HepG2 (cell line): Measurements from ENCODE around the gene SCN9A. TPM values are rescaled to one million over a fixed set of nuclear protein-coding genes. Genes with fewer than 3 reads are reported as not detected.

Experiments
- ATAC-seq: fragments of 200-7000 bp; cut with Tn5 transposase; 3 replicates; pipeline ENCODE4 v1.9.1; 2020; ENCODE audit warnings: mild to moderate bottlenecking, moderate library complexity
- BruUV-seq: library from RNA; stranded (reverse); fragments of 400-500 nt; replicated peaks from 2 replicates; lab custom pipeline; 2021; lab: Mats Ljungman, UMichigan
- CTCF ChIA-PET: fragments of 300-600 bp; formaldehyde crosslinking; extraction: SDS; loops from one replicate; lab custom pipeline; 2021; ENCODE audit warnings: low total read pairs, inconsistent platforms, low intra/inter-chr PET ratio; lab: Yijun Ruan, JAX
- POLR2A ChIA-PET: fragments of 350-600 bp; sonication (Branson Sonifier 250); formaldehyde crosslinking; loops from one replicate; lab custom pipeline; 2020; ENCODE audit warnings: antibody characterized with exemption, inconsistent platforms; lab: Yijun Ruan, JAX
- DNase-seq: peaks from one replicate; pipeline ENCODE4 v3.0.0-alpha.2; 2015; ENCODE audit warnings: low spot score
- FAIRE-seq: peaks from 3 replicates; lab custom pipeline; 2011; peaks lifted over from hg19 to GRCh38; lab: Jason Lieb, UNC
- H2AFZ ChIP-seq: one replicate; pipeline ENCODE4 v1.6.1; 2011; ENCODE audit warnings: low read length, inconsistent platforms
- H3K27ac ChIP-seq: fragments of 300-600 bp; 3 replicates; pipeline ENCODE4 v1.8.0; 2011; ENCODE audit warnings: mixed run types, mild to moderate bottlenecking, mixed read lengths, low read length, inconsistent platforms; ENCODE audit not compliant: insufficient read depth; ENCODE audit errors: extremely low read length
- H3K27me3 ChIP-seq, 2 experiments: fragments of 200-600 bp in 1 of 2; 2 replicates in 1 of 2; 3 replicates in 1 of 2; pipeline versions ENCODE4 v1.6.0 to v1.8.0; 2011; ENCODE audit warnings: low read length in 2 of 2, mild to moderate bottlenecking in 2 of 2, moderate library complexity in 2 of 2, inconsistent platforms in 1 of 2; ENCODE audit not compliant: insufficient read depth in 2 of 2, control insufficient read depth in 1 of 2
- H3K36me3 ChIP-seq, 2 experiments: fragments of 200-600 bp in 1 of 2; replicated peaks in 1 of 2; 2 replicates in 1 of 2; 3 replicates in 1 of 2; pipeline versions ENCODE4 v1.5.1 to v1.8.0; 2011; ENCODE audit warnings: low read length in 2 of 2, inconsistent platforms in 1 of 2; ENCODE audit not compliant: insufficient read depth in 2 of 2, control insufficient read depth in 1 of 2
- H3K4me1 ChIP-seq: 2 replicates; pipeline ENCODE4 v1.5.1; 2012; ENCODE audit warnings: low read length, inconsistent platforms; ENCODE audit not compliant: insufficient read depth
- H3K4me2 ChIP-seq: 2 replicates; pipeline ENCODE4 v1.6.0; 2011; ENCODE audit warnings: low read depth, low read length, inconsistent platforms
- H3K4me3 ChIP-seq, 3 experiments: fragments of 200-600 bp in 1 of 3; sonication (generic), shearing (Covaris generic) in 1 of 3; replicated peaks in 1 of 3; 2 replicates each; pipeline ENCODE4 v1.5.1; 2011 to 2016; ENCODE audit warnings: low read length in 3 of 3, inconsistent platforms in 2 of 3, low read depth in 2 of 3, mild to moderate bottlenecking in 2 of 3, control low read depth in 1 of 3, mixed read lengths in 1 of 3; ENCODE audit not compliant: insufficient read depth in 1 of 3
- H3K79me2 ChIP-seq: one replicate; pipeline ENCODE4 v1.6.1; 2011; ENCODE audit warnings: low read length, inconsistent platforms; ENCODE audit not compliant: insufficient read depth
- H3K9ac ChIP-seq: 2 replicates; pipeline ENCODE4 v1.6.0; 2011; ENCODE audit warnings: mild to moderate bottlenecking, low read depth, low read length, inconsistent platforms; ENCODE audit not compliant: insufficient read depth
- H3K9me3 ChIP-seq: 2 replicates; pipeline ENCODE4 v1.5.1; 2012; ENCODE audit warnings: mild to moderate bottlenecking, low read length
- H4K20me1 ChIP-seq: 2 replicates; pipeline ENCODE4 v1.6.0; 2011; ENCODE audit warnings: inconsistent platforms, mild to moderate bottlenecking, low read length, moderate library complexity; ENCODE audit not compliant: insufficient read depth
- FIP1L1 ChIP-seq: fragments of 200-400 bp; formaldehyde crosslinking; IDR thresholded peaks from 2 replicates; pipeline ENCODE4 v1.6.1; 2018; ENCODE audit warnings: low read depth, mild to moderate bottlenecking, low read length, moderate library complexity, borderline replicate concordance; ENCODE audit not compliant: insufficient read depth
- FOSL1 ChIP-seq: sonication (generic); formaldehyde crosslinking; IDR thresholded peaks from 2 replicates; pipeline ENCODE4 v1.9.0; 2021; ENCODE audit warnings: missing genetic modification reagents, borderline replicate concordance
- HNF4G ChIP-seq, 2 experiments: sonication (generic) in 1 of 2; formaldehyde crosslinking in 1 of 2; IDR thresholded peaks; 2 replicates each; pipeline versions ENCODE4 v1.4.0 to v1.6.1; 2011 to 2020; ENCODE audit warnings: borderline replicate concordance in 2 of 2, low read depth in 2 of 2, mild to moderate bottlenecking in 2 of 2, low read length in 1 of 2, missing genetic modification reagents in 1 of 2, moderate library complexity in 1 of 2
- HNRNPLL ChIP-seq: fragments of 200-400 bp; formaldehyde crosslinking; IDR thresholded peaks from 2 replicates; pipeline ENCODE4 v1.6.1; 2017; ENCODE audit warnings: mild to moderate bottlenecking, low read depth, low read length; ENCODE audit not compliant: poor library complexity, severe bottlenecking
- ONECUT2 ChIP-seq: sonication (generic); formaldehyde crosslinking; IDR thresholded peaks from 2 replicates; pipeline ENCODE4 v1.4.0; 2020; ENCODE audit warnings: missing genetic modification reagents
- SOX13 ChIP-seq, 3 experiments: fragments of 450-650 bp in 1 of 3; sonication (generic) in 1 of 3; formaldehyde crosslinking in 1 of 3; IDR thresholded peaks in 2 of 3; conservative IDR thresholded peaks in 1 of 3; 2 replicates each; pipeline versions ENCODE4 v1.5.0 to v1.6.1; 2016 to 2020; ENCODE audit warnings: antibody characterized with exemption in 1 of 3, mild to moderate bottlenecking in 1 of 3, missing compliant biosample characterization in 1 of 3, missing genetic modification reagents in 1 of 3, moderate library complexity in 1 of 3
- ZNF101 ChIP-seq: sonication (generic); formaldehyde crosslinking; IDR thresholded peaks from 2 replicates; pipeline ENCODE4 v1.4.0; 2020; ENCODE audit warnings: mild to moderate bottlenecking, low read depth, missing genetic modification reagents, borderline replicate concordance
- ZNF160 ChIP-seq: sonication (generic); formaldehyde crosslinking; IDR thresholded peaks from 2 replicates; pipeline ENCODE4 v1.8.0; 2022; ENCODE audit warnings: mild to moderate bottlenecking, inconsistent platforms, missing genetic modification reagents
- ZNF274 ChIP-seq: sonication (generic); formaldehyde crosslinking; IDR thresholded peaks from 2 replicates; pipeline ENCODE4 v1.5.1; 2020; ENCODE audit warnings: mild to moderate bottlenecking, missing genetic modification reagents
- ZNF329 ChIP-seq: sonication (generic); formaldehyde crosslinking; IDR thresholded peaks from 2 replicates; pipeline ENCODE4 v1.9.0; 2021; ENCODE audit warnings: low read depth, mild to moderate bottlenecking, missing genetic modification reagents
- ZNF34 ChIP-seq: sonication (generic); formaldehyde crosslinking; IDR thresholded peaks from 2 replicates; pipeline ENCODE4 v1.4.0; 2020; ENCODE audit warnings: mild to moderate bottlenecking, missing genetic modification reagents, borderline replicate concordance
- WGBS: methylation state at CpG from one replicate; pipeline ENCODE4 v1.1.6; 2017; ENCODE audit warnings: low lambda C conversion rate; 5-methylcytosine and 5-hydroxymethylcytosine counted together
- in situ Hi-C: cut with HindIII; loops from 2 replicates; pipeline ENCODE4 v1.10.0; 2017; ENCODE audit warnings: low pct_unique_long_range_greater_than_20kb; ENCODE audit not compliant: extremely low pct_ligation_motif_present
- intact Hi-C: fragments of 100-400 bp; cut with micrococcal nuclease; formaldehyde crosslinking; loops from one replicate; pipeline ENCODE4 v1.10.0; 2022; ENCODE audit not compliant: unreplicated experiment
- polyA plus RNA-seq, 8 experiments: library from polyadenylated mRNA; depleted of rRNA in 3 of 8; stranded (reverse) in 7 of 8; unstranded in 1 of 8; fragments of >200 nt; fragmentation: Illumina TruSeq in 4 of 8; extraction: Trizol in 4 of 8; gene quantifications; 2 replicates each; pipeline versions ENCODE4 v1.2.1 to v1.2.3, GENCODE V29; 2011 to 2016; ENCODE audit warnings: low read depth in 4 of 8, missing spikeins in 1 of 8, mixed read lengths in 1 of 8; ENCODE audit not compliant: insufficient read depth in 1 of 8
- total RNA-seq, 5 experiments: library from RNA; depleted of rRNA; stranded (reverse); fragments of >200 nt; fragmentation: Illumina TruSeq; extraction: Trizol; gene quantifications; 2 replicates each; pipeline ENCODE4 v1.2.3, GENCODE V29; 2016; ENCODE audit warnings: low read depth in 1 of 5
- TF ChIP-seq, protein P1 (sequence below): IDR thresholded peaks from 2 replicates; pipeline ENCODE4 v1.6.1; 2016
- TF ChIP-seq, protein P2 (sequence below): sonication (generic); formaldehyde crosslinking; IDR thresholded peaks from 2 replicates; pipeline ENCODE4 v1.4.0; 2020; ENCODE audit warnings: low read depth, missing genetic modification reagents
- TF ChIP-seq, protein P3 (sequence below): sonication (generic); formaldehyde crosslinking; IDR thresholded peaks from 2 replicates; pipeline ENCODE4 v1.8.1; 2022; ENCODE audit warnings: mild to moderate bottlenecking, missing genetic modification reagents

SCN9A gene
- total and polyA plus RNA-seq, 2 of the 13 experiments (the other 11 are each of a cell fraction or from before 2014, with no cell fraction given): 15.3 to 24.3 TPM

DNA sequence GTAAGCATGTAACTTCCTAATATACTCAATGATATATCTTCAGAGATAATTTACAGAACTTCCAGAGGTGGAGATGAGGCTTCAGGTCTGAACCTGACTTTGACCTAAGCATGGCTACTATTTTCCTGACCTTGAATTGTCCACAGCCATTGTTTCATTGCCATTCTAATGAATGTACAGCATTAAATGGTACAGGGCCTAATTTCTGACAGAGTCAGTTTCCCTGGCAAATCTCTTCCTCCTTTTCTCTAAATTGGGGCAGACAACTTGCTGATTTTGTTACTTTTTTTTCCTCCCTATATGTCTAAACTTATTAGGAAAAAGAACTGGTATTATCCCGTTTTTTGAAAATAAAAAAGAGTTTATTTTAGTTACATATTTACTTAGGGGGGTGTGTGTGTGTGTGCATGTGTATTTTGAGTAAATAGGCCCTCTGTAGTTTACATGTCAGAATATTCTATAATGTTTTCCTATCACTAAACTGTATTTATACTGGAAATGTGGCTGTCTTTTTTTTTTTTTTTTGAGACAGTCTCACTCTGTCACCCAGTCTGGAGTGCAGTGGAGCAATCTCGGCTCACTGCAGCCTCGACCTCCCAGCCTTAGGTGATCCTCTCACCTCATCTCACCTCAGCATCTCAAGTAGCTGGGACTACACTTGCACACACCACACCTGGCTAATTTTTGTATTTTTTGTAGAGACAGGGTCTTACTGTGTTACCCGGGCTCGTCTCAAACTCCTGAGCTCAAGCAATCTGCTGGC lies 43.3 kb upstream of the SCN9A start:
- peak overlapping the region; percentile 70 for H3K4me2 ChIP-seq
- H3K36me3 ChIP-seq: no peaks in the 10 kb centered on the region
- H3K79me2 ChIP-seq: no peaks in the 10 kb centered on the region
- H3K9me3 ChIP-seq: no peaks in the 10 kb centered on the region
- in situ Hi-C loops (loop anchor here (5.0 kb wide), 1 partner anchor 467 kb away; the partner anchor contains the start of gene TTC21B), intact Hi-C loops (loop anchor here (1.0 to 5.0 kb wide), 6 partner anchors 42 to 1017 kb away; partner anchors contain the start of genes SCN9A and TTC21B)
- no peak overlapping the region for H2AFZ ChIP-seq
- no peaks in the 10 kb centered on the region for H3K27me3 ChIP-seq
- H4K20me1 ChIP-seq: no peaks in the 10 kb centered on the region
- FAIRE-seq: no peak
- no peak overlapping the region for H3K27ac ChIP-seq
- H3K9ac ChIP-seq: no peak overlapping the region
- WGBS: 16% methylated on average over 5 of the region's 5 CpGs
- BruUV-seq: no TSS peak
- ChIA-PET POLR2A (interaction anchor here (0.9 kb wide), 1 partner anchor 8 kb away, joined by 4 read pairs; no protein-coding TSS in a partner anchor), CTCF (interaction anchor here (0.7 to 2.4 kb wide), 4 partner anchors 58 to 465 kb away, joined by 3 to 19 read pairs (median 4); partner anchors contain the start of gene TTC21B)
- peaks cover 30% of the 10 kb centered on the region for H3K4me1 ChIP-seq
- peak overlapping the region in 2 of 3 experiments; percentile 19 to 26; a peak in 2 of 6 replicates for H3K4me3 ChIP-seq
- peak; percentile 78 for ATAC-seq
- DNase-seq: no peak
- TF ChIP-seq FIP1L1 (no peak), SOX13 (IDR thresholded peaks at IDR 0.05) (no peak), SOX13 (CRISPR knock-in tag; conservative IDR thresholded peaks at IDR 0.05 in 1 of 2, IDR thresholded peaks at IDR 0.05 in 1 of 2) (peak in 1 of 2 experiments; percentile 58; a peak in 2 of 4 replicates), FOSL1 (CRISPR knock-in tag) (no peak), ZNF274 (CRISPR knock-in tag) (no peak), HNF4G (IDR thresholded peaks at IDR 0.05; ENCODE audit: borderline replicate concordance, low read depth, low read length) (no peak), HNF4G (CRISPR knock-in tag; IDR thresholded peaks at IDR 0.05; ENCODE audit: borderline replicate concordance, low read depth) (no peak), ONECUT2 (CRISPR knock-in tag) (no peak), HNRNPLL (no peak), ZNF101 (CRISPR knock-in tag) (no peak), ZNF160 (CRISPR knock-in tag) (no peak), ZNF34 (CRISPR knock-in tag) (no peak), ZNF329 (no peak)
- TF ChIP-seq, protein P1, sequence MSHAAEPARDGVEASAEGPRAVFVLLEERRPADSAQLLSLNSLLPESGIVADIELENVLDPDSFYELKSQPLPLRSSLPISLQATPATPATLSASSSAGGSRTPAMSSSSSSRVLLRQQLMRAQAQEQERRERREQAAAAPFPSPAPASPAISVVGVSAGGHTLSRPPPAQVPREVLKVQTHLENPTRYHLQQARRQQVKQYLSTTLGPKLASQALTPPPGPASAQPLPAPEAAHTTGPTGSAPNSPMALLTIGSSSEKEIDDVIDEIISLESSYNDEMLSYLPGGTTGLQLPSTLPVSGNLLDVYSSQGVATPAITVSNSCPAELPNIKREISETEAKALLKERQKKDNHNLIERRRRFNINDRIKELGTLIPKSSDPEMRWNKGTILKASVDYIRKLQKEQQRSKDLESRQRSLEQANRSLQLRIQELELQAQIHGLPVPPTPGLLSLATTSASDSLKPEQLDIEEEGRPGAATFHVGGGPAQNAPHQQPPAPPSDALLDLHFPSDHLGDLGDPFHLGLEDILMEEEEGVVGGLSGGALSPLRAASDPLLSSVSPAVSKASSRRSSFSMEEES (CRISPR knock-in tag): 0 out of 2 replicates have a peak, but pooled peaks have one; percentile 6
- TF ChIP-seq, protein P2, sequence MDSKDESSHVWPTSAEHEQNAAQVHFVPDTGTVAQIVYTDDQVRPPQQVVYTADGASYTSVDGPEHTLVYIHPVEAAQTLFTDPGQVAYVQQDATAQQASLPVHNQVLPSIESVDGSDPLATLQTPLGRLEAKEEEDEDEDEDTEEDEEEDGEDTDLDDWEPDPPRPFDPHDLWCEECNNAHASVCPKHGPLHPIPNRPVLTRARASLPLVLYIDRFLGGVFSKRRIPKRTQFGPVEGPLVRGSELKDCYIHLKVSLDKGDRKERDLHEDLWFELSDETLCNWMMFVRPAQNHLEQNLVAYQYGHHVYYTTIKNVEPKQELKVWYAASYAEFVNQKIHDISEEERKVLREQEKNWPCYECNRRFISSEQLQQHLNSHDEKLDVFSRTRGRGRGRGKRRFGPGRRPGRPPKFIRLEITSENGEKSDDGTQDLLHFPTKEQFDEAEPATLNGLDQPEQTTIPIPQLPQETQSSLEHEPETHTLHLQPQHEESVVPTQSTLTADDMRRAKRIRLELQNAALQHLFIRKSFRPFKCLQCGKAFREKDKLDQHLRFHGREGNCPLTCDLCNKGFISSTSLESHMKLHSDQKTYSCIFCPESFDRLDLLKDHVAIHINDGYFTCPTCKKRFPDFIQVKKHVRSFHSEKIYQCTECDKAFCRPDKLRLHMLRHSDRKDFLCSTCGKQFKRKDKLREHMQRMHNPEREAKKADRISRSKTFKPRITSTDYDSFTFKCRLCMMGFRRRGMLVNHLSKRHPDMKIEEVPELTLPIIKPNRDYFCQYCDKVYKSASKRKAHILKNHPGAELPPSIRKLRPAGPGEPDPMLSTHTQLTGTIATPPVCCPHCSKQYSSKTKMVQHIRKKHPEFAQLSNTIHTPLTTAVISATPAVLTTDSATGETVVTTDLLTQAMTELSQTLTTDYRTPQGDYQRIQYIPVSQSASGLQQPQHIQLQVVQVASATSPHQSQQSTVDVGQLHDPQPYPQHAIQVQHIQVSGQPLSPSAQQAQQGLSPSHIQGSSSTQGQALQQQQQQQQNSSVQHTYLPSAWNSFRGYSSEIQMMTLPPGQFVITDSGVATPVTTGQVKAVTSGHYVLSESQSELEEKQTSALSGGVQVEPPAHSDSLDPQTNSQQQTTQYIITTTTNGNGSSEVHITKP (CRISPR knock-in tag): no peak
- TF ChIP-seq, protein P3, sequence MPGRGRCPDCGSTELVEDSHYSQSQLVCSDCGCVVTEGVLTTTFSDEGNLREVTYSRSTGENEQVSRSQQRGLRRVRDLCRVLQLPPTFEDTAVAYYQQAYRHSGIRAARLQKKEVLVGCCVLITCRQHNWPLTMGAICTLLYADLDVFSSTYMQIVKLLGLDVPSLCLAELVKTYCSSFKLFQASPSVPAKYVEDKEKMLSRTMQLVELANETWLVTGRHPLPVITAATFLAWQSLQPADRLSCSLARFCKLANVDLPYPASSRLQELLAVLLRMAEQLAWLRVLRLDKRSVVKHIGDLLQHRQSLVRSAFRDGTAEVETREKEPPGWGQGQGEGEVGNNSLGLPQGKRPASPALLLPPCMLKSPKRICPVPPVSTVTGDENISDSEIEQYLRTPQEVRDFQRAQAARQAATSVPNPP (CRISPR knock-in tag): 0 out of 2 replicates have a peak, but pooled peaks have one; percentile 33
